GM18909 (cell line): ENCODE data around the gene CDRT15.
A peak's percentile ranks its signal among the peaks of the same experiment; 100 is the strongest.
"Not testable (repeated sequence)": the region's sequence is repeated elsewhere in the genome, so short reads cannot be mapped to it uniquely, and the experiment has no call there.

Source experiments
- ATAC-seq: cut with Tn5 transposase; IDR thresholded peaks from one replicate; pipeline ENCODE4 v1.9.1; 2021; ENCODE audit warnings: mild to moderate bottlenecking; ENCODE audit not compliant: unreplicated experiment, poor library complexity

Gene CDRT15

DNA sequence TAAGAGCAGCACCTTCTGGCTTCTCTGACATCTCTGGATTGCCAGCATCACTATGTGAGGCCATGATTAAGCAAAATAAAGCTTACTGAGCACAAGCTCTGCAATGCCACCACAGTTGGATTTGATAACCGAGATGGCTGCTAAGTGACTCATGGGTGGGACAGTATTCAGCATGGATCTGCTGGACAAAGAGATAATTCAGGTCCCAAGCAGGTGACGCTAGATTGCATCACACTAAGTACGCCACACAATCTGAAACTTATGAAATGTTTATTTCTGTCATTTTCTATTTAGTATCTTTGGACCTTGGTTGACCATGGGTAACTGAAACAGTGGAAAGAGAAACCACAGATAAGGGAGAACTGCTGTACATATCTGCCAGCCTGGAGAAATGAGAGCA lies 27.4 kb downstream of the CDRT15 start:
- ATAC-seq = no peak

DNA sequence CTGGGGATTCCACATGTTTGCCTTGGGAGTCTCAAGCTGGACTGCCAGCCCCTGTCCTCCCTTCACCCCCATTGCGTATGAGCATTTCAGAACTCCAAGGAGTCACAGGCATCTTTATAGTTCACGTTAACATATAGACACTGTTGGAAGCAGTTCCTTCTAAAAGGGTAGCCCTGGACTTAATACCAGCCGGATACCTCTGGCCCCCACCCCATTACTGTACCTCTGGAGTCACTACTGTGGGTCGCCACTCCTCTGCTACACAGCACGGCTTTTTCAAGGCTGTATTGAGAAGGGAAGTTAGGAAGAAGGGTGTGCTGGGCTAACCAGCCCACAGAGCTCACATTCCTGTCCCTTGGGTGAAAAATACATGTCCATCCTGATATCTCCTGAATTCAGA lies 28.9 kb downstream of the CDRT15 start:
- no peak for ATAC-seq

DNA sequence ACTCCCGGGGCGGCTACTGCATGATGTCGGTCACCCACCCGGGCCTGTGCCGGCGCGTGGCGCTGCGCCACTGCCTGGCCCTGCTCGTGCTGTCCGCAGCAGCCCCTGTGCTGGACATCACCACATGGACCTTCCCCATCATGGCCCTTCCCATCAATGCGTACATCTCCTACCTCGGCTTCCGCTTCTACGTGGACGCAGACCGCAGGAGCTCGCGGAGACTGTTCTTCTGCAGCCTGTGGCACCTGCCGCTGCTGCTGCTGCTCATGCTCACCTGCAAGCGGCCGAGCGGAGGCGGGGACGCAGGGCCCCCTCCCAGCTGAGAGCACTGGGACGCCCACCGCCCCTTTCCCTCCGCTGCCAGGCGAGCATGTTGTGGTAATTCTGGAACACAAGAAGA lies 29.8 kb downstream of the CDRT15 start:
- ATAC-seq = no peak

DNA sequence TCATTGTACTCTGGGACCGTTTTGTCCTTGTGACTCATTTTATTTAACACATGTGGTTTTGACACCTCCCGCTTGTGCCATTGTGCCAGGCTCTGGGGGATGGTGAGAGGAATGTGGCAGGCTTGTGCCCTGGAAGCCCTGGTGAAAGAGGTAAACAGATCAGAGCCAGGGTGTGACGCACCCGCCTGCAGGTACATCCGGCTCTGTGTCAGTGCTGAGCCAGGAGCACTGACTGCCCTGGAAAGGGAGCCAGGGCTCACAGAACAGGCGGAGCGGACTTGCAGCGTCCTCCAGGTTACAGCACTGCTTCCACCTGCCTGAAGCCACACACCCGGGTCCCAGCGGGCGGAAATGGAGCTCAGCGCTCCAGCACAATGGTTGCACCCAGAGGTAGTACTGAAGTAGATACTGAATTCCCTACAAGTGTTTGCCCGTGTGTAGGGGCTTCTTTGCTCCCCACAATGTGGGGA lies 30.6 kb downstream of the CDRT15 start:
- no peak for ATAC-seq

DNA sequence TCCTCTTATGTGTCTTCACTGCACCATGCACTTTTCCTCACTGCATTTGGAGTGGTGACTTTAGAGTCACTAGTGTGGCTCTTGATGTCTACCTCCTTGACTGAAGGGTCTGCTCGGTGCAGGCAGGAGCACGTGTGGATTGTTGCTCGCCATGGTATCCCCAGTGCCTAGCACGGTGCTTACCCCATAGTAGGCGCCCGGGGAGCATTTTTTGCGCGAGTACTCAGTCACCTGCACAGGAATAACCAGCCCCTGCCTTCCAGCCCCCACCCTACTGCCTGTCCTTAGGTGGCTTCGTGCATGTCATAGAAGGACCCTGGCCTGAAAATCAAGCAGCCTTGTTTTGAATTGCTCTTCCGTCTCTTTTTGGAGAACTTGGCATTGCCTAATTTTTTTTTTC lies 31.3 kb downstream of the CDRT15 start:
- no peak for ATAC-seq

DNA sequence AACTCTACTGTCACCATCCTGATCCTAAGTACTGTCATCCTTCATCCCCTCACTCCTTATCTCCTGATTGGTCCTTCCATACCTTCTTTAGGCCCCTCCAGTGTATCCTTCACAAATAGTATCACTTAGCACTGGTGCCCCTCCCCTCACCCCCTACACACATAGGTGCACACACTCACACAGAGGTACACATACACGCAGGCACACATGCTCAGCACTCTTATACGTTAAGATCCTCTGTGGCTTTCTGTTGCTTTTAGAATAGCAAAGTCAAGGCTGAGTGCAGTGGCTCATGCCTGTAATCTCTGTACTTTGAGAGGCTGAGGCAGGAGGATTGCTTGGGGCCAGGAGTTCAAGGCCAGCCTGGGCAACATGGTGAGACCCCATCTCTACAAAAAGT lies 32.1 kb downstream of the CDRT15 start:
- no peak for ATAC-seq

DNA sequence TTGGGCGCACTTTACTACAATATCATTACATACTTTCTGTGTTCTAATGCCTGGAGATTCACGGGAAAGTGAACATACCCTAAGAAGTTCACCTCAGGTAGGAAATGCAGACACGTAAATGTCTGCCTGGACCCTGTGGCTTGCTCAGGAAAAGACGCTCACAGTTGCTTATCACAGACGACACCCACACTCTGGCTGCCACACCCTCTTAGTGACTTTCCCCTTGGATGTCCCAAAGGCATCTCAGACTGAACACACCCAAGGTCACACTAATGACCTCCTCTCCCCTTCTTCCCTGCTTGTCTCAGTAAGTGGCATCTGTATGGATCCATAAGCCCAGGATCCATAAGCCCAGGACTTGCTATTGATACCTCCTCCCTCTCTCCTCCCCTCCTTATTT lies 32.6 kb downstream of the CDRT15 start:
- no peak for ATAC-seq

DNA sequence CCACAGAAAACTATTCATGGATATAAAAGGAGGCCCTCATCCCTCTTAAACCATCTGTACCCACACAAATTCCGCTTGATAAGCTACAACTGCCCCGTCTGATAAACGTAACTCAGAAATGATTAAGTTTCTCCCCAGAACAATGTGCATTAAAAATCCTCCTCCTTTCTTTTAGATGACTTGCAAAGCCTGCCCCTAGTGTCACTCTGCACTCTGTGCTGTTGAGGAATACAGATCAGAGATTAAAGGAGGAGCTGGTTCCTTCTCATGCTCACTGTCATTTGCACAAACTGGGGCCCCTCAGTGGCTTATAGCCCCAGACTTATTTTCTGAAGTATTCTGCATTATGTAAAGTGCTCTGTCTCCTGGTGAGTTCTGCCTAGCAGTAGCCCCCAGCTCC lies 33.3 kb downstream of the CDRT15 start:
- no peak for ATAC-seq

DNA sequence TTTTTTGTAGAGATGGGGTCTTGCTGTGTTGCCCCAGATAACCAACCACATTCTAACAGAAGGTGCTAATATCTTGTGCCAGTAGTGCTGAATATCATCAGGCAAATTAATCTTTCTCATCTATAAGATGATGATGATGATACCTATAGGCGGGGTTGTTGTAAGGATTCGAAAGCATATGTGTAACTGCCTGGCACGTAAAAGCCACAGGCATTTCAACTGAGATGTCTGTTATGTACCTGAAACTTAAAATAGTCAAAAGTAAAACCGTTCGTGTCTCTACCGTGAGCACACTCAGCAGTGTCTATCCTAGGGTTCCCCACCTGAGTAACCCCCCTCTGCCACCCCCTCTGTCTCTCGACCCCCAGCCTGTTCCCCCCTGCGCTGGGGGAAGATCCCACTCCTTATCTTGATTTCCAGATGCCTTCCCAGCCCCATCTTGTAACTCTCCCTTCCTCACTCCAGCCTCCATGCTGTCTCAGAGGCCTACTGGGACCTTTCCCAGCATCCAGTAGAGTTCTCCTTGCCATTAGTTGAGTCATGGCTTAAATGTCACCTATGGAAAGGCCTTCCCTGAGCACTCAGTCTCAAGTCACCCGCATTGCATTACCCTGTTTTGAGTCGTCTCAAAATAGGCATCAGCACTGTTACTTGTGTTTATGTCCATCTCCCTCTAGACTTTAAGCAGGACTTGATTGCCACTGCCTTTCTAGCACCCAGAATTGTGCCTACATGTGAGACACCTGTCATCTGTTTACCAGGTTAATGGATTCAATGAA lies 34.1 kb downstream of the CDRT15 start:
- ATAC-seq = no peak

DNA sequence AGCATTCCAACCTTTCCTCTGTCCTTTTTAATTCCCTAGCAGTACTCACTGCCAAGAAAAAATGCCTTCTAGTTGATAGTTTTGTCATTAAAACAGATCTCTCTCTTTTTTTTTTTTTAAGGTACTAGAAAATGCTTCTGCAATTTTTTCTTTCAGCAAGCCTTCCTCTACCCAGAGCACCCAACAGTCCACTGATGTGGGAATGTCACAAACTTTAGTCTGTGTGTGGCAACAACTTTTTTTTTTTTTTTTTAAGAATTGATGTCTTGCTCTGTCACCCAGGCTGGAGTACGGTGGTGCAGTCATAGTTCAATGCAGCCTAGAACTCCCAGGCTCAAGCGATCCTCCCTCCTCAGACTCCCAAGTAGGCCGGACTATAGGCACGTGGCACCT lies 34.7 kb downstream of the CDRT15 start:
- ATAC-seq = no peak

DNA sequence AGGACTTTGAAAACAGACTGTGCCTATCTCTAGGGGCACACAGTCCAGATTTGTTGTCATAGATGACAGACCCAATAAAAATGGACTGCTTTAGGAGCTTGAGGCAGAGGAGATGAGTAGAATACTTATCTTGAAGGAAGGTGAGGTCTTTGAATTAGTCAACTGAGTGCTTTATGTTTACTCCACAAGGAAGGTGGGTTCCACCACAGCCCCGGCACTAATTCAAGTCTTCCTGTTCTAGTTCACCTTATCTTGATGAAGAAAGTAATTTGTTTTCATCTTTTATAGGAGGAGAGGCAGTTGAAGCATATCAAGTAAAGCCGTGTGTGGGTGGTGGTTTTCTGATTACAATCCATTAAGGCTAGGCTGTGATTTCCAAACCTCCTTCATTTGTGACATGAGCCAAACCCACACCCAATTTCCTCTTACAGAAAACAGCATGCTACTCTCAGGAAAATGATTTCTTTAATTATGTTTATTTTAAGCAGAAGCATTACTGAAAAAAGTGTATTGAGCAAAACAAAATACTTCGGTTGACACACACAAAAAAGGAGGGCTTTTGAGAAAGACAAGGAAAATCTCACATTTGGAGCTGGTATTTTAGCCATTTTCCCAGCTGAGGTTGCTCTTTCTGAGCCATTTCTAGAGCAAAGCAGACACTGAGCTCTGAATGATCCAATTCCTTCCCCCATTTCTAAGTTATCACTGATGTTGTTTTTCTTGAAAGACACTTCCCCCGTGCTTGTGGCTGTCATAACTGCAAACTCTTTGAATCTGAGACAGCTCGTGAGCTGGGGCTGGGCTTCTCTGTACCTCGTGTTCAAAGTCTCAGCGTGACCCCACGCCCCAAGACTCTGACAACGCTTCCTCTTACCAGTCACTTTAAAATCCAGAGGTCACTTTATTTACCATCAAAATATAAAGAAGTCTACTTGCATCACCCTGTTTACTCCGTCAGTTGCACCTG lies 35.4 kb downstream of the CDRT15 start:
- no peak for ATAC-seq

DNA sequence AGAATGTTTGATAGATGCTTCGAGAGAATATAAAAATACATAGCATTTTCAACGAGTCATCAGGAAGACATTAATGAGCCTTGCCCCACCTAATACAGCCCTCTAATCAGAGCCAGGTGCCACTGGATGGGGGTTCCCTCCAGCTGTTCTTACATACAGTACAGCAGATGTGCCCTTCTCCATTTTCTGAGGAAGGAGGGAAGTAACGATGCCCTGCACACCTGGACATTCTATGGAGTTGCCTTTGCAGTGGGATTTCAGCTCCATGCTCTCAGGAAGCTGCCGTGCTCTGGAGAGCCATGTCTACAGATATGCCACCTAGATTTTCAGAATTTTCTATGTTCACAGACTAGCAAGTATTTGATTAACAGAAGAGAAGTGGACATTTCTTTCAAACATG lies 36.3 kb downstream of the CDRT15 start:
- ATAC-seq = no peak

DNA sequence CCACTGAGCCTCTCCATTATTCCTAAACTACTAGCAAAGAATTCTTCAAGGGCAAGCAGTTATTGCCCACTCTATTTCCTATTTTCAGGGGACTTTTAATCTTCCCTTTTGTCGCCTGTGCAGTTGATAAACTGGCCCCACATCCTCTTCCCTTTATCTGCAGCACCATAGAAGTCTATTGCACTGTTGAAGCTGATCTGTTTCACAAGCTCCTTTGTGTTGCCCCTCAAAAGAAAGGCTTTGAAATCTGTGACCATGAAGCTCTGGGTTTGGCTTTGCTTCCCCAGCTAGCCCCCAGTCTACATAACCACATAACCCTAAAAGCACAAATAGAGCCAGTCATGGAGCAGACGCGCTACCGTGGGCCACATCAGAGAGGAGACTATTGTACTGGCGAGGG lies 37.1 kb downstream of the CDRT15 start:
- no peak for ATAC-seq

DNA sequence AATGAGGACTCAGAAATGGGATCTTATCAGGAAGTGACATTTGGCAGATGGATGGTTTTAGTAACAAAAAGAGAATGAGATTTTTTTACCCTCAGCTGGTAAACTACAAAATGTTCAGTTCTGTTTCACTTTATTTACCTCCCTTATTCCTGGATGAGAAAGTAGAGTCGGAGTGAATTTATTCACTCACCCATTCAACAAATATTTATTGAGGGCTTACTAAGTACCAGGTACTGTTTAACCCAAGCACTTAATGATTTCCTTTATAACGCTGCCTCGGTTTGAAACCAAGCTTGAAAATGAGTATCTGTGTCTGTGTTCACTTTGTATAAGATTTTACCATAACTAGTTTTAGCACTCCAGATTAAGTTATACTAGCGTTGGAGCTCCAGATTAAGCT lies 38.1 kb downstream of the CDRT15 start:
- ATAC-seq = no peak

DNA sequence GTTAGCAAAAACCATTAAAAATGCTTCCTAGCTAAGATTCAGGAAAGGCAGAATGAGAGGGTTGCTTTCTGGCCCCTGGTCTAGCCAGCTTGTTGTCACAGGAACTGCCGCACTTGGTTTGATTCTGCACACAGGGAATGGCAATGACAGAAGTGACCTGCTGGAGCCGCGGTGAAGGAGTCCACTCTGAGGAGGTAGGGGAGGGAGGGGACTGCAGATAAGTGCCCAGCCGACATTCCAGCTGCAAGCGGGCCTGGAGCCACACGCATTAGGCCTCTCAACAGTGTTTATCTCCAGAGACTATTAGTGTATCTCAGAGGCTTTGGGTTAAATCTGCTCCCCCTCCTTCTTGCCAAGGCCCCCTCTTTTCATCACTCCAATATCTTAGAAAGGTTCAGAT lies 38.6 kb downstream of the CDRT15 start:
- ATAC-seq = no peak

DNA sequence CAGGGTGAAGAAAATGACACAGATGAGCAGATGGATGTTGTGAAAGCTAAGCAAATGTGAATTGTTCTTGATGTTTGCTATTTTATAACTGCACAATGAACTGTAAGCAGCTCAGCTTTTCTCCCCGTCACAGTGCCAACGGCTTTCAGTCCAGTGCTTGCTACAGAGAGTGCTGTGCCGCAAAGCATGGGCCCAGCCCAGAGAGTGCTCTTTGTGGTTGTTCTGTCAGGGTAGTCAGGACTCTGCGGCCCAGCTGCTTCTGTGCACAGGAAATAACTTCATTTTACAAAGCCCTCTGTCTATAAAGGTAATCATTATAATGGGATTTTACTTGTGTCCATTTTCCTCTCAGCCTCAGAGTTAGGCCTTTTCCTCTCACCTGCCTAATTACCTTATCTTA lies 39.1 kb downstream of the CDRT15 start:
- no peak for ATAC-seq

DNA sequence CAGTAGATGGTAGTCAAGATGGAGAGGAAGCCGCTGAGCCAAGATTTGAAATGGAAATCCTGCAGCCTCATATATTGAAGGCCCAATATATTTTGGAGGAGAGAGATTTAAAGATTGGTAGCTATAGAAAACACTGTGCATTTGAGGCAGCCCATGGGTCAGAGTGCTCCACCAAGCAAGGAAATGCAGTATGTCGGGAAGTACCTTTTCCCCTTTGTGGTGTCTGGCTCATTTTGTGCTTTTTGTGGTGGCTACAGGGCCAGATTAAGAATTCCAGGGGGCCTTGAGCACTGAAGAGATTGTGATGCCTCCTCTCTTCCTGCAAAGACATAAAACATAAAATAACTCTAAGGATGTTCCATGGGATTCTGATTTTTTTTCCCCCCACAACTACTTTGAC lies 39.6 kb downstream of the CDRT15 start:
- no peak for ATAC-seq

DNA sequence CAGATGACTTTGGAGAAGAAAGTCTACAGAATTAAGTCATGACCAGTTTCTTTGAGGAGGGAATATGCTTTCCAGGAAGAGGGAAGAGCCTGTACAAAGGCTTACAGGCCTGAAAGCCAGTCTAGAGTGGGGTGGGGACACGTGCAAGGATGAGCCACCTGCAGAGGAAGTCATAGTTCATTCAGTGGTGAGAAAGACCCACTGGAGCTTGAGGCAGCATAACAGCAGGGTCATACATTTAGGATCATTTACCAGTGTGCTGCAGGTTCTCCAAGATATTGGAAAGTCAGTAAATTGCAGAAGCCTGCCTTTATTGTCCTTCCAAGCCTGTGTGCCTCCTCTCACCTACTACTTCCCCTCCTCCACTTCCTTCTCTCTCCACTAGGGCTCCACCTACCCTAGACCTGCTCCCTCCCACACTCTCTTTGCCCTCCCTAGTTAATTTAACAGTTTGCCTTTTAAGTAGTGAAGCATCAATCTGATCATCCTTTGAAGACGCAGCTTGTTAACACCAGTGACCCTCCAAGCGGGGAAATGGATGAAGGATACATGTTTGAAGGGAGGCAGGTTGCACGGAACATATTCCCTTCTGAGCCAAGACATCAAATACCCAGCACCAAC lies 40.2 kb downstream of the CDRT15 start:
- peak; percentile 56 for ATAC-seq

DNA sequence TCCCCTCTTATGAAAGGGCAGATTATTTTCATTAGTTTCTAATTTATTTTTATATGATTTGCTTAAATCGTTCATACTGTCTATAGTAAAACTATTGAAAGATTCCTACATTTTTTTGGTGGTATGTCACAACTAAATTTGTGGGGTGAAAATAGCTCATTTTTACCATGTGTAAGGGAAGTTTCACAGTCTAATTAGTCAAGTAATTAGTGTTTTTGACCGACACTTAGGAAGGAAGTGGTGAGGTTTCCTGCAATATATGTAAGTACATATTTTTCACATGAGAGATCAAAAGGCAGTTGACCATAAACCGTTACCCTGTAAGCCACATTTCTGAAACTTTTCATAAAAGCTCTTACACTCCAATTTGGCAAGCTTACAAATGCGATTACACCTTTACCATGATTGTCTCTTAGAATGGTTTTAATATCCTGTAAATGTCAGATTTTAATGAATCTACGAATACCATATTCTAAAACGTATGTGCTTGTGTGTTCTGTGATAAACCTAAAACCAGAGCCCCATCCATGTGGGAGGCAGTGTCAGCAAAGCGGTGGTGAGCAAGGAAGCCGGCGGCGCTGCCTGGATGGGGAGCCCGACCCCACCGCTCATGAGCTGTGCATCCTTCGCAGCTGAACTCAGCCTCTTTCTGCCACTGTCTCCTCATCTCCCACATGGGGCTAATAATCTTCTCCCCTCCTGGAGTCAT lies 43.9 kb downstream of the CDRT15 start:
- ATAC-seq = peak; percentile 77

DNA sequence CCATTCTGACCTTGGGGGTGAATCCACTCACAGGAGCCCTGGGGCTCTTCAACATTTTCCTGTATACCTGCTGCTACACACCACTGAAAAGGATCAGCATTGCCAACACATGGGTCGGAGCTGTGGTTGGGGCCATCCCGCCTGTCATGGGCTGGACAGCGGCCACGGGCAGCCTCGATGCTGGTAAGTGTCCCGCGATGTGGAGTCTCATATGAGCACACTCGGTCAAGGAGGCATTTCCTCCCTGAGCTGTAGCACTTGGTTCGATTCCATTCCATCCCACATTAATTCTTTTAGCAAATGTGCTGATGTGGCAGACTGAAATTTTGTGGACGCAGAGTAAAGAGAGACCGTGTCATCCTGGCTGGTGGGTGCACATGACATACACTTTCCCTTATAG lies 44.6 kb downstream of the CDRT15 start:
- ATAC-seq = not testable (repeated sequence)
